SK-N-SH (cell line): Measurements from ENCODE around the gene TDP1.

ENCODE experiments used
- CHD2 ChIP-seq: fragments of 150-350 bp; IDR thresholded peaks from 2 replicates; pipeline ENCODE4 v1.6.1; 2018; ENCODE audit warnings: low read length; ENCODE audit not compliant: partially characterized antibody
- GABPA ChIP-seq: IDR thresholded peaks from 2 replicates; pipeline ENCODE4 v1.4.0; 2012; ENCODE audit warnings: low read depth, mild to moderate bottlenecking
- JUND ChIP-seq: IDR thresholded peaks from 2 replicates; pipeline ENCODE4 v1.4.0; 2012
- POLR2AphosphoS5 ChIP-seq: IDR thresholded peaks from 2 replicates; pipeline ENCODE4 v1.6.1; 2012; ENCODE audit warnings: low read depth, low read length
- REST ChIP-seq: IDR thresholded peaks from 2 replicates; pipeline ENCODE4 v1.6.1; 2012; ENCODE audit warnings: mild to moderate bottlenecking, low read depth, low read length, moderate library complexity
- RFX5 ChIP-seq: IDR thresholded peaks from 2 replicates; pipeline ENCODE4 v1.6.1; 2012; ENCODE audit warnings: mild to moderate bottlenecking, improper control_type of control experiment, low read length
- TCF12 ChIP-seq: IDR thresholded peaks from 2 replicates; pipeline ENCODE4 v1.4.0; 2012
- TF ChIP-seq, protein P1 (sequence below): fragments of 200-600 bp; sonication (generic); IDR thresholded peaks from 2 replicates; pipeline ENCODE4 v1.6.1; 2017; ENCODE audit warnings: antibody characterized with exemption, mild to moderate bottlenecking, moderate library complexity

GRCh38 chr14:90000935-90001334, 45.2 kb downstream of the TDP1 start:
- TF ChIP-seq TCF12 (no peak), GABPA (no peak), CHD2 (no peak), REST (no peak), JUND (no peak), RFX5 (no peak), POLR2AphosphoS5 (no peak)
- TF ChIP-seq, protein P1, sequence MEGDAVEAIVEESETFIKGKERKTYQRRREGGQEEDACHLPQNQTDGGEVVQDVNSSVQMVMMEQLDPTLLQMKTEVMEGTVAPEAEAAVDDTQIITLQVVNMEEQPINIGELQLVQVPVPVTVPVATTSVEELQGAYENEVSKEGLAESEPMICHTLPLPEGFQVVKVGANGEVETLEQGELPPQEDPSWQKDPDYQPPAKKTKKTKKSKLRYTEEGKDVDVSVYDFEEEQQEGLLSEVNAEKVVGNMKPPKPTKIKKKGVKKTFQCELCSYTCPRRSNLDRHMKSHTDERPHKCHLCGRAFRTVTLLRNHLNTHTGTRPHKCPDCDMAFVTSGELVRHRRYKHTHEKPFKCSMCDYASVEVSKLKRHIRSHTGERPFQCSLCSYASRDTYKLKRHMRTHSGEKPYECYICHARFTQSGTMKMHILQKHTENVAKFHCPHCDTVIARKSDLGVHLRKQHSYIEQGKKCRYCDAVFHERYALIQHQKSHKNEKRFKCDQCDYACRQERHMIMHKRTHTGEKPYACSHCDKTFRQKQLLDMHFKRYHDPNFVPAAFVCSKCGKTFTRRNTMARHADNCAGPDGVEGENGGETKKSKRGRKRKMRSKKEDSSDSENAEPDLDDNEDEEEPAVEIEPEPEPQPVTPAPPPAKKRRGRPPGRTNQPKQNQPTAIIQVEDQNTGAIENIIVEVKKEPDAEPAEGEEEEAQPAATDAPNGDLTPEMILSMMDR, result no peak
